Measurements from ENCODE around the gene SLC10A6.

The SLC10A6 gene

GRCh38 chr4:86847571-86847970 lies 1.6 kb downstream of the SLC10A6 start:
- no peak for DNase-seq

GRCh38 chr4:86846921-86847320 lies 2.3 kb downstream of the SLC10A6 start:
- no peak for DNase-seq

- no peak for DNase-seq
These were observed 3.6 kb downstream of the SLC10A6 start for GRCh38 chr4:86845593-86845992.

GRCh38 chr4:86841309-86841708 lies 7.9 kb downstream of the SLC10A6 start:
- no peak for DNase-seq

- no peak for DNase-seq
These were observed 8.3 kb downstream of the SLC10A6 start for GRCh38 chr4:86840858-86841257.

- DNase-seq, result no peak
These were observed 11.3 kb downstream of the SLC10A6 start for GRCh38 chr4:86837691-86838503.

GRCh38 chr4:86835677-86836076 lies 13.5 kb downstream of the SLC10A6 start:
- no peak for DNase-seq

GRCh38 chr4:86834901-86835300 lies 14.3 kb downstream of the SLC10A6 start:
- no peak for DNase-seq

GRCh38 chr4:86833615-86834014 lies 15.6 kb downstream of the SLC10A6 start:
- DNase-seq, result no peak

GRCh38 chr4:86831262-86832130 lies 17.7 kb downstream of the SLC10A6 start:
- DNase-seq, result no peak

GRCh38 chr4:86825511-86825910 lies 23.7 kb downstream of the SLC10A6 start:
- DNase-seq, result no peak

- no peak for DNase-seq
These were observed 27.0 kb downstream of the SLC10A6 start for GRCh38 chr4:86822136-86822535.

GRCh38 chr4:86821151-86821550 lies 28.0 kb downstream of the SLC10A6 start:
- no peak for DNase-seq

GRCh38 chr4:86819561-86819960 lies 29.6 kb downstream of the SLC10A6 start:
- DNase-seq, result no peak

GRCh38 chr4:86818841-86819240 lies 30.3 kb downstream of the SLC10A6 start:
- no peak for DNase-seq

- no peak for DNase-seq
These were observed 31.0 kb downstream of the SLC10A6 start for GRCh38 chr4:86818211-86818610.

GRCh38 chr4:86816501-86817273 lies 32.5 kb downstream of the SLC10A6 start:
- no peak for DNase-seq

GRCh38 chr4:86815653-86816052 lies 33.5 kb downstream of the SLC10A6 start:
- DNase-seq, result no peak

GRCh38 chr4:86810847-86811246 lies 38.3 kb downstream of the SLC10A6 start:
- no peak for DNase-seq

GRCh38 chr4:86809809-86810208 lies 39.4 kb downstream of the SLC10A6 start:
- DNase-seq, result no peak

GRCh38 chr4:86791126-86791525 lies 58.1 kb downstream of the SLC10A6 start:
- no peak for DNase-seq

GRCh38 chr4:86788826-86789225 lies 60.4 kb downstream of the SLC10A6 start:
- no peak for DNase-seq

- no peak for DNase-seq
These were observed 71.0 kb downstream of the SLC10A6 start for GRCh38 chr4:86778175-86778574.
